ENCODE measurements around the gene TSPO.

GRCh38 chr22:43144949-43145348 lies 6.4 kb upstream of the TSPO start:
- TF ChIP-seq CTCF (IDR thresholded peaks at IDR 0.05) (no peak), ZFX (IDR thresholded peaks at IDR 0.05; ENCODE audit: borderline replicate concordance) (no peak)

All from 22Rv1 (cell line).